ENCODE results near the gene ROR2. TPM values are rescaled to one million over a fixed set of nuclear protein-coding genes. Genes with fewer than 3 reads are reported as not detected.

ROR2 gene
- total and polyA plus RNA-seq, 2 of the 13 experiments (the other 11 are each of a cell fraction or from before 2014, with no cell fraction given), result not detected

DNA sequence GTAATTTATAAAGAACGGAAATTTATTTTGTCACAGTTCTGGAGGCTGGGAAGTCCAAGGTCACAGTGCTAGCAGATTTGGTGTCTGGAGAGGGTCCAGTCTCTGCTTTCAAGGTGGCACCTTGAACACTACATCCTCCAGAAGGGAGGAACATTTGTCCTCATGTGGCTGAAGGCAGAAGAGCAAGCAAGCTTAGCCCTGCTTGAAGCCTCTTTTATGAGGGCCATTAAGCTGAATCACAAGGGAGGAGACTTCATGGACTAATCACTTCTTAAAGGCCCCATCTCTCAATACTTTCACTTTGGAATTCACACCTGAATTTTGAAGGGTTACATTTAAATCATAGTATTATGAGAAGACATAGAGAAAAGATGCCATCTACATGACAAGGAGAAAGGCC, 311.0 kb downstream of the ROR2 start:
- H3K9ac ChIP-seq (ENCODE audit: insufficient read depth, low read depth, low read length), result no peak overlapping the region
- DNase-seq (ENCODE audit: low spot score), result no peak
- H3K27me3 ChIP-seq (ENCODE audit: control insufficient read depth in 1 of 2, insufficient read depth in 2 of 2, low read length in 2 of 2), result 0 out of 5 replicates have a peak, but pooled peaks cover 0 to 3% of the 10 kb centered on the region in 2 experiments
- no peak overlapping the region for H3K27ac ChIP-seq (ENCODE audit: extremely low read length, insufficient read depth, low read length)
- POLR2A ChIA-PET, result no interaction called here
- no peaks in the 10 kb centered on the region for H3K9me3 ChIP-seq (ENCODE audit: low read length)
- in situ Hi-C loops (cut with HindIII; ENCODE audit: extremely low pct_ligation_motif_present, low pct_unique_long_range_greater_than_20kb), result no loop called here
- H2AFZ ChIP-seq (ENCODE audit: low read length), result no peak overlapping the region
- no peaks in the 10 kb centered on the region for H4K20me1 ChIP-seq (ENCODE audit: insufficient read depth, low read length)
- BruUV-seq (replicated peaks), result no TSS peak
- FAIRE-seq, result no peak
- TF ChIP-seq TBP (CRISPR knock-in tag; IDR thresholded peaks at IDR 0.05), result no peak
- TF ChIP-seq ATRX (CRISPR knock-in tag; IDR thresholded peaks at IDR 0.05; ENCODE audit: borderline replicate concordance), result no peak
- TF ChIP-seq FOXK2 (IDR thresholded peaks at IDR 0.05), result no peak
- no peak for TF ChIP-seq ZNF224 (CRISPR knock-in tag; IDR thresholded peaks at IDR 0.05)
- no peak for TF ChIP-seq MYNN (CRISPR knock-in tag; IDR thresholded peaks at IDR 0.05; ENCODE audit: low read depth)
- TF ChIP-seq SP2 (CRISPR knock-in tag; IDR thresholded peaks at IDR 0.05), result no peak
- no peak for TF ChIP-seq ZNF160 (CRISPR knock-in tag; IDR thresholded peaks at IDR 0.05)
- TF ChIP-seq, protein P1, sequence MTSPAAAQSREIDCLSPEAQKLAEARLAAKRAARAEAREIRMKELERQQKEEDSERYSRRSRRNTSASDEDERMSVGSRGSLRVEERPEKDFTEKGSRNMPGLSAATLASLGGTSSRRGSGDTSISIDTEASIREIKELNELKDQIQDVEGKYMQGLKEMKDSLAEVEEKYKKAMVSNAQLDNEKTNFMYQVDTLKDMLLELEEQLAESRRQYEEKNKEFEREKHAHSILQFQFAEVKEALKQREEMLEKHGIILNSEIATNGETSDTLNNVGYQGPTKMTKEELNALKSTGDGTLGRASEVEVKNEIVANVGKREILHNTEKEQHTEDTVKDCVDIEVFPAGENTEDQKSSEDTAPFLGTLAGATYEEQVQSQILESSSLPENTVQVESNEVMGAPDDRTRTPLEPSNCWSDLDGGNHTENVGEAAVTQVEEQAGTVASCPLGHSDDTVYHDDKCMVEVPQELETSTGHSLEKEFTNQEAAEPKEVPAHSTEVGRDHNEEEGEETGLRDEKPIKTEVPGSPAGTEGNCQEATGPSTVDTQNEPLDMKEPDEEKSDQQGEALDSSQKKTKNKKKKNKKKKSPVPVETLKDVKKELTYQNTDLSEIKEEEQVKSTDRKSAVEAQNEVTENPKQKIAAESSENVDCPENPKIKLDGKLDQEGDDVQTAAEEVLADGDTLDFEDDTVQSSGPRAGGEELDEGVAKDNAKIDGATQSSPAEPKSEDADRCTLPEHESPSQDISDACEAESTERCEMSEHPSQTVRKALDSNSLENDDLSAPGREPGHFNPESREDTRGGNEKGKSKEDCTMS (CRISPR knock-in tag; conservative IDR thresholded peaks at IDR 0.05), result no peak
- TF ChIP-seq ZNF10 (CRISPR knock-in tag; IDR thresholded peaks at IDR 0.05; ENCODE audit: borderline replicate concordance, low read depth), result no peak
- TF ChIP-seq, protein P2, sequence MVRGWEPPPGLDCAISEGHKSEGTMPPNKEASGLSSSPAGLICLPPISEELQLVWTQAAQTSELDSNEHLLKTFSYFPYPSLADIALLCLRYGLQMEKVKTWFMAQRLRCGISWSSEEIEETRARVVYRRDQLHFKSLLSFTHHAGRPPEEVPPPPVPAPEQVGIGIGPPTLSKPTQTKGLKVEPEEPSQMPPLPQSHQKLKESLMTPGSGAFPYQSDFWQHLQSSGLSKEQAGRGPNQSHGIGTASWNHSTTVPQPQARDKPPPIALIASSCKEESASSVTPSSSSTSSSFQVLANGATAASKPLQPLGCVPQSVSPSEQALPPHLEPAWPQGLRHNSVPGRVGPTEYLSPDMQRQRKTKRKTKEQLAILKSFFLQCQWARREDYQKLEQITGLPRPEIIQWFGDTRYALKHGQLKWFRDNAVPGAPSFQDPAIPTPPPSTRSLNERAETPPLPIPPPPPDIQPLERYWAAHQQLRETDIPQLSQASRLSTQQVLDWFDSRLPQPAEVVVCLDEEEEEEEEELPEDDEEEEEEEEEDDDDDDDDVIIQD (CRISPR knock-in tag; IDR thresholded peaks at IDR 0.05; ENCODE audit: low read depth), result no peak
- TF ChIP-seq, protein P3, sequence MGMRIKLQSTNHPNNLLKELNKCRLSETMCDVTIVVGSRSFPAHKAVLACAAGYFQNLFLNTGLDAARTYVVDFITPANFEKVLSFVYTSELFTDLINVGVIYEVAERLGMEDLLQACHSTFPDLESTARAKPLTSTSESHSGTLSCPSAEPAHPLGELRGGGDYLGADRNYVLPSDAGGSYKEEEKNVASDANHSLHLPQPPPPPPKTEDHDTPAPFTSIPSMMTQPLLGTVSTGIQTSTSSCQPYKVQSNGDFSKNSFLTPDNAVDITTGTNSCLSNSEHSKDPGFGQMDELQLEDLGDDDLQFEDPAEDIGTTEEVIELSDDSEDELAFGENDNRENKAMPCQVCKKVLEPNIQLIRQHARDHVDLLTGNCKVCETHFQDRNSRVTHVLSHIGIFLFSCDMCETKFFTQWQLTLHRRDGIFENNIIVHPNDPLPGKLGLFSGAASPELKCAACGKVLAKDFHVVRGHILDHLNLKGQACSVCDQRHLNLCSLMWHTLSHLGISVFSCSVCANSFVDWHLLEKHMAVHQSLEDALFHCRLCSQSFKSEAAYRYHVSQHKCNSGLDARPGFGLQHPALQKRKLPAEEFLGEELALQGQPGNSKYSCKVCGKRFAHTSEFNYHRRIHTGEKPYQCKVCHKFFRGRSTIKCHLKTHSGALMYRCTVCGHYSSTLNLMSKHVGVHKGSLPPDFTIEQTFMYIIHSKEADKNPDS (CRISPR knock-in tag; IDR thresholded peaks at IDR 0.05), result no peak
- TF ChIP-seq, protein P4, sequence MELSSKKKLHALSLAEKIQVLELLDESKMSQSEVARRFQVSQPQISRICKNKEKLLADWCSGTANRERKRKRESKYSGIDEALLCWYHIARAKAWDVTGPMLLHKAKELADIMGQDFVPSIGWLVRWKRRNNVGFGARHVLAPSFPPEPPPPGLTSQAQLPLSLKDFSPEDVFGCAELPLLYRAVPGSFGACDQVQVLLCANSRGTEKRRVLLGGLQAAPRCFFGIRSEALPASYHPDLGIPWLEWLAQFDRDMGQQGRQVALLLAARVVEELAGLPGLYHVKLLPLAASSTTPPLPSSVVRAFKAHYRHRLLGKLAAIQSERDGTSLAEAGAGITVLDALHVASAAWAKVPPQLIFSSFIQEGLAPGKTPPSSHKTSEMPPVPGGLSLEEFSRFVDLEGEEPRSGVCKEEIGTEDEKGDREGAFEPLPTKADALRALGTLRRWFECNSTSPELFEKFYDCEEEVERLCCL (CRISPR knock-in tag; IDR thresholded peaks at IDR 0.05; ENCODE audit: borderline replicate concordance), result no peak
- TF ChIP-seq TBX3 (IDR thresholded peaks at IDR 0.05; ENCODE audit: borderline replicate concordance), result no peak
- TF ChIP-seq ZMAT3 (CRISPR knock-in tag; conservative IDR thresholded peaks at IDR 0.05), result no peak
- no peak for TF ChIP-seq ZNF331 (CRISPR knock-in tag; IDR thresholded peaks at IDR 0.05)
- no peaks in the 10 kb centered on the region for H3K4me1 ChIP-seq (ENCODE audit: insufficient read depth, low read length)
- no peaks in the 10 kb centered on the region for H3K36me3 ChIP-seq (replicated peaks in 1 of 2; ENCODE audit: control insufficient read depth in 1 of 2, insufficient read depth in 2 of 2, low read length in 2 of 2)
- CTCF ChIA-PET (ENCODE audit: low intra/inter-chr PET ratio, low total read pairs), result no interaction called here
- no peaks in the 10 kb centered on the region for H3K79me2 ChIP-seq (ENCODE audit: insufficient read depth, low read length)
- no peak overlapping the region for H3K4me2 ChIP-seq (ENCODE audit: low read depth, low read length)
- no peak for ATAC-seq
- WGBS (ENCODE audit: low lambda C conversion rate), result 23% methylated on average over 1 of the region's 1 CpG
- no peak overlapping the region for H3K4me3 ChIP-seq (replicated peaks in 1 of 3; ENCODE audit: insufficient read depth in 1 of 3, low read depth in 2 of 3, low read length in 3 of 3)
- intact Hi-C loops (cut with micrococcal nuclease; ENCODE audit: unreplicated experiment), result no loop called here
